ENCODE results near the gene NLK.
"Not testable (repeated sequence)": the region's sequence is repeated elsewhere in the genome, so short reads cannot be mapped to it uniquely, and the experiment has no call there.

The NLK gene

DNA sequence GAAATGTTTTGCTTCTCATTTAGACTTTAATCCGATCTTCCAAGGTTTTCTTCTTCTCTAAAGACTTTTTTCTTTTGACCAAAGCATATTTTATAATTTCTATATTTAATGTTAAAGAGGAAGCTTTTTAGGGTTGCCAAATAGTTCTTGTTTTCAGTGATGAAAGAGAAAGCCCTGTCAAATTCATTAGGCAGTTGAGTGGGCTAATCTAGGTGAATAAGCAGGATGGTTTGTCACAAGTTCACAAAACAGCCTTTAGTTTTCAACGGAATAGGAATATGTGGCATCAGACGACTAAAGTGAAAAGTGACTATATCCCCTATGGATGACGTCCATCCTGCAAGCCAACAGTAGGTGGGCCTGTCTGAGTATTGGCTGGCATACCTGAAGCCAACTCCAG, 118.8 kb downstream of the NLK start:
- DNase-seq: no peak

DNA sequence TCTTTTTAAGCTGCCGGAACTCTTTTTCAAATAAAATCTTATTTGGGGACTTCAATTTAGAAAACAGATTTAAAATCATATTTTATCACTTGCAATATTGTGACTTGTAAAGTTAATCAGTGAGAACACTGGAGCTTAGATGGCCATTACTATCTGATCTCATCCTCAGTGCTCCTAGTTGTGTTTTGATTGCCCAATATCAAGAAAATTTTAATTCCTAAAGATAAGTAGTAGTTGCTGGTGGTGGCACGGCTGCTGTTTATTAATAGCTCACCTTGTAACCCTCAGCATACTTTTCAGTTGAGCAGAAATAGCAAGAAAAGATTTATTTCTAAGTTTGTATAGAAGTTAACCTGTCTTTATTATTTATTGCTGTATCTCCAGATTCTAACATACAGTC, 124.0 kb downstream of the NLK start:
- DNase-seq: no peak

DNA sequence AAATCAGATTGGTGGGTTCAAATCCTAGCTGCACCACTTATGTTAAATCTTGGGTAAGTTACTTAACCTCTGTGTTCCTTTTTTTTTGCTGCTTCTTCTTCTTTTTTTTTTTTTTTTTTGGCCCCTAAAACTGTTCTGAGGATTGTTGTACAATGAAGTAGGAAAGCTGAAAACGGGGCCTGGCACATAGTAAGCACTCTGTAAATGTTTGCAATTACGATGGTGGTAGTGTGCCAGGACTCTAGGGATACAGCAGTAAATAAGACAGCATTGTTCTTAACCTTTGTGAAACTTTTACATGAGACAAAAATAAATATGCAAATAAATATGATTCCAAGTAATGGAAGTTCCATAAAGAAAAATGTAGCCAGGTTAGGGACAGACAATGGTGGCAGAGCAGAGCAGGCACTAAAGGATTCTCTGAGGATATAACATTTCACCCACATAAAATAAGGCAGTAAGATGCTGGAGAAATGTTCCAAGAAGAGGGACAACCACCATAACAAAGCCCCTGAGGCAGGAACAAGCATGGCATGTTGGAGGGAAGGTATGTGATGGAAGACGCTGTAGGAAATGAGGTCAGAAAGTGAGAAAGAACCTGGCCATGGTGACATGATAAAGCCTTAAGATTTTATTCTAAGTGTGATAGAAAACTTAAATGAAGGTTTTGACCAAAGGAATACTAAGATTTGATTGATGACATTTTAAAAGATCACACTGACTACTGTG, 127.3 kb downstream of the NLK start:
- no peak for DNase-seq

DNA sequence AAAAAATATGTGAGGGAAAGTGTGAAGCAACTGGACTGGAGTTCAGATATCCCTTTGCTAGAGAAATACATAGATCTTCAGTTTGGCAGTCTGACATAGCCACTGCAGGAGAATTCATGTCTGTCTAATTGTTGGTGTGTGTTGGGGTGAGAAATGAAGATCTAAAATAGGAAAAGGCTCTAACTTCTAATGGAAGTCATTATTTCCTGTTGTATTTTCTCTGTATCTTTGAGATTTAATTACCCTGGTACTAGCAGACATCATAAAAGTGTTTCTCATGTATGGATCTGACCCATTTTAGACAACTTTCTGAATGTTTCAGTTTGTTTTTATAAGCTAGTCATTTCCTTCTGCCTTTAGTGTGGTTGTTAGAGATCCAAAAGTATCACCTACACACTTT, 128.3 kb downstream of the NLK start:
- DNase-seq: no peak

DNA sequence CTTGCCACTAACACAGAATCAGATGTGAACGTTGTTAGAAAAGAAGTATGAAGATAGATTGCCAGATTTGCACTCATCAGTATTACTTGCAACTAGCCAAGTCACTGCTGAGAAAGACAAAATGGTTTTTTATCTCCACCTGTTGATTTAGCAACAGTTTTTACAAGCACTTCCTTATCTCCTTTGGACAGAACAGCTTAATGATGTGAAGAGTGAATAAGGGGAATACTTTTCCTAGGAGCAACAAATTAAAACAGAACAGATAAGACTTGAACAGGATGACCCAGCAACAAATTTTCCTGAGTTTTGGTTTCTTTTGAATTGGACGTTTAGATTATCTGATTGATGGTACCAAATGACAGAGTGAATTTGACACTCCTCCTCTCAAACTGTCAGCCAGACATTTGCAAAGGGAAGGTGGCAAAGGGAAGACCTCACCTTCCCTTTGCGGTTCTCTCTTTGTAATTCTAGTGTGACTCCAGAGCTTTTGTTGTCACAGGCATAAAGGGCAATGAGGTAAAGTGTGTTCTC, 130.6 kb downstream of the NLK start:
- no peak for DNase-seq

DNA sequence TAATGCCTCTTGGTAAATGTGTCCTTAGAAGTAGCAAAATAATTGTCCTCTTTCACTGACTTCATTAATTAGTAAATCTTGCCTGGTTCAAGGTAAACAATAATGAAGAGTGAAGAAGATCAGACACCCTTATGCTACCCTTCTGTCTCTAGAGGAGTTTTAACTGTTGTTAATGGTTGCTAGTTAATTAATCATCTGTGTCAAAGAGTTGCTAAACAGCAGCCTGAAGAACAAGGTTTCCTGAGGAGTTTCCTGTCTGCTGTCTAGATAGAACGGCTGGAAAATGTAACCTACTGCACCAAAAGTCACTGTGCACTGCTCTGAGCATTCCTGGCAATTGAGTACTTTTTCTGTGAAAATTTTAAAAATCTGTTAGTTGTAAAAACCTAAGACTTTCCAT, 131.3 kb downstream of the NLK start:
- no peak for DNase-seq

DNA sequence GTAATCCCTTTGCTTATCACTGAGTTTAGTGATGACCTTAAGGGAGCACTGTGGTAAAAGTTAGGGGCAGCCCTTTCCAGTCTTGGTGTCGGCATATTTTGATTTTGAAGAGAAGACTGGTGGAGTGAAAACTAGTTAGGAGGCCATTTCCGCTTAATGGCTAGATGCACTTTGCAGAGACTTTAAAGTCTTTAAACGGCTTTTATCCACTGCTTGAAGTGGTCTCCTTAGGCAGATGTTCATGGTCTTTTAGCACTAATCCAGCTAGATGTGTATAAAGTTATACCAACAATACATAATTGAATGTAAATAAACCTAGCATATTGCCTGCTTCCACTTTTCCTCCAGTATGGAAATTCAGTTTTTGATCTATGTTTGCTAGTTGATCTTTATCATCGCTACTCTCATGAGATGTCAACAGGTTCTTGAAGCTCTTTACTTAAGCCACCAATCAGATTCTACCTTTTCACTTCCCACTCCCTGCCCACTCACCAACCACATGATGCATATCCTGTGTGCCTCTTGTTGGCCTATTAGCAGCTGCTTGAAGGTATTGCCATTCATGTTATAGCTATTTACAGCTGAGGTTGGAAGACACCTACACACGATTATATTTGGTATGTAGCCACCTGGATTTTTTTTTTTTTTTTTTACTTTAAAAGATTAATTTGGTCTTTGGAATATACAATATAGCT, 132.0 kb downstream of the NLK start:
- DNase-seq: no peak

DNA sequence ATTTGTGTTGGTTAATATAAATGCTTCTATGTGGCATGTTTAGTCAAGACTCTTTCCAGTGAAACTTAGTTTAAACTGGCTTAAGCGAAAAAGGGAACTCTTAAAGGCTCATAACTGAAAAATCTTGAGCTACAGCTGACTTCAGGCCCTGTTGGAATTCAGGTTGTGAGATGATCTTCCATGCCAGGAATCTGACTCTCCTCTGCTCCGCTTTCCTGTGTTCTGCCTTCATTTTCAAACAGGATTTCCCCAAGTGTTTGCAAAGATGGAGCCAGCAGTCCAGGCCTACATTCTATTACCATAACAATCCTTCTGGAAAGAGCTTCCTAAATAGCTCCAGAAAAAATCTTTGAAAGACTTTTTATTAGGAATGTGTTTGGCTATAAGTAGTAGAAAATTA, 134.9 kb downstream of the NLK start:
- DNase-seq: no peak

DNA sequence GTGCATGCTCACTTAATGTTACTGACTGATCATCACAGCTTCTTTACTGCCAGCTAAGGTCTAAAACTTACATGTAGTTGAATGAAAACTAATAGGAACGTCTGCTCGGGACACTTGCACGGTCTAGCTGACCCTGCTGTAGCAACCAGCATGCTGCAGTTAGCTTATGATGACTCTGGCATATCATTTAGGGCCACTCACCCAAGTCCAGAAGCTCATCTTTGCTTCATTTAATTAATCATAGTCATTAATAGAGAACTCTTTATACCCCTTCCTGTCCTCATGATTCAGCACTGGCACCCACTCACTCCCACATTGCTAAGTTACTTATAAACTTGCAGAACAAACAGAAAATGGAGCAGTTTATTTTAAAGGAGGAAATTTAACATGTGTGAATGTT, 136.3 kb downstream of the NLK start:
- DNase-seq: no peak

DNA sequence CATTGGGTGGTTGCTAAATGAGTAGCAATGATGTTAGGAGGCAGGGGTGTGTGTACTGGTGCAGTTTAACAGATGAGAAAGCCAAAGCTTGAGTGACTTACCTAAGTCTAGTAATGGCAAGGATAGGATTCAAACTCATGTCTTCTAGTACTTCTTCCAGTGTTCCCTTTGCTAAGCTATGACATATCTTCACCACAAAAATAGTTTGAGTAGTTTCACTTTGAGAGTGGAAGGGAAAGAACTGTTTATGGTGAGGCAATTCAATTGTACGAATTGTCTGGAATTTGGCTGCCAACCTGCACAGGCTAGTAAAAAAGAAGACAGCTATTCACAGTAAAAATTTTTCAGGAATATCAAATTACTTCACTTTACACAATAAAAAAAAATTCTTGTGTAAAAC, 138.0 kb downstream of the NLK start:
- no peak for DNase-seq

DNA sequence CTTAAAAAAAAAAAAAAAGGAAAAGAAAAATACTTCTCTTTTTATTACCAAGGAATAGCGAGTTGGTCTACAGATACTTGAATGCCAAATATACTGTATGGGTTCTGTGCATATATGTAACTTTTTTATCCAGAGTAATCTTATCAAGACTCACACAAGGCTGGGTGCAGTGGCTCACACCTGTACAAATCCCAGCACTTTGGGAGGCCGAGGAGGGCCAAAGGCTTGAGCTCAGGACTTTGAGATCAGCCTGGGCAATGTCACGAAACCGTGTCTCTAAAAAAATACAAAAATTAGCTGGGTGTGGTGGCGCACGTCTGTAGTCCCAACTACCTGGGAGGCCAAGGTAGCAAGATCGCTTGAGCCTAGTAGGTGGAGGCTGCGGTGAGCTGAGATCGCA, 139.1 kb downstream of the NLK start:
- DNase-seq: no peak

DNA sequence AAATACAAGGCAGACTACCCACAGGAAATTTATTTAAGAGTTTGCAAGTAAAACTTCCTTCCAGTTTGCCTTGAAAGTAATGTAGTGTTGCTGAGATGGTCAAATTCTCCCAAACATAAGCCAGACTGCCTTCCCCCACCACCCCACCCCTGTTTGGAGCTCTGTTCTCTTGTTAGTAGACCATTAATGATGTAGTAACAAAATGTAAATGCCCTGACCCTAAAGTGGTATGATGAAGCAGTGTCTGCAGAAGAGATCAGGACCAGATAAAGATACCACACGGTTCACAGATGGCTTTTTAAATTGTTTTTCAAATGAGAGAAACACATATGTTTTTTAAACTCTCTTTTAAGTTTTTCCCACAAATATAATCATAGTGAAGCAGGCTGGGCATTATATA, 140.1 kb downstream of the NLK start:
- DNase-seq: no peak

DNA sequence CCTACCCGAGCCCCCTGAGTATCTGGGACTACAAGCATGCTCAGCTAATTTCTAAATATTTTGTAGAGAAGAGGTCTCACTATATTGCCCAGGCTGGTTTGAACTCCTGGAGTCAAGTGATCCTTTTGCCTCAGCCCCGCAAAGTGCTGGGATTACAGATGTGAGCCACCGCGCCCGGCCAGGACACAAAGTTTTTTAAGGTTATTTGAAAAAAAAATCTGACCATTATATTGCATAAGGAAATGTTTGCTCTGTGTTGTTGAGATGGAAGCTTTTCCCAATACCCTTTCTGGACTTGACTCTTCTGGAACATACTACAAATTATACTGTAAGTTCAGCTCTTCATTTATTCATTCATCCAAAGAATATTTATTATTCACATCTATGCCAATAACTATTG, 143.2 kb downstream of the NLK start:
- no peak for DNase-seq

DNA sequence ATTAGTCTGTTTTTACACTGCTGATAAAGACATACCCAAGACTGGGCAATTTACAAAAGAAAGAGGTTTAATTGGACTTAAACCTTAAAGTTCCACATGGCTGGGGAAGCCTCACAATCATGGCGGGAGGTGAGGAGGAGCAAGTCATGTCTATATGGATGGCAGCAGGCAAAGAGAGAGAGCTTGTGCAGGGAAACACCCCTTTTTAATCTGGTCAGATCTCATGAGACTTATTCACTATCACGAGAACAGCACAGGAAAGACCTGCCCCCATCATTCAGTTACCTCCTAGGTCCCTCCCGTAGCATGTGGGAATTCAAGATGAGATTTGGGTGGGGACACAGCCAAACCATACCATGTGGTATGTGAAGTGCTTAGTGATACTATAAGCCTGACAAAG, 144.0 kb downstream of the NLK start:
- DNase-seq: not testable (repeated sequence)

DNA sequence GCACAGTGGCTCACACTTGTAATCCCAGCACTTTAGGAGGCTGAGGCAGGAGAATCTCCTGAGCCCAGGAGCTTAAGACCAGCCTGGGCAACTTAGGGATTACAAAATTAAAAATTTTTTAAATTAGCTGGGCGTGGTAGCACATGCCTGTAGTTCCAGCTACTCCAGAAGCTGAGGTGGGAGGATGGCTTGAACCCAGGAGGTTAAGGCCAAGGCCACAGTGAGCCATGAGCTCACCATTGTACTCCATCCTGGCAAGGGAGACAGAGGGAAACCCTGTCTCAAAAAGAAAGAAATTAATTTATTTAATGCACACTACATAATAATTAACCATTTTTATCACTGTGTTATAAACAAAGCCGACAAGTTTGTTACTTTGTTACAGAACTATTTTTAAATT, 145.5 kb downstream of the NLK start:
- no peak for DNase-seq

DNA sequence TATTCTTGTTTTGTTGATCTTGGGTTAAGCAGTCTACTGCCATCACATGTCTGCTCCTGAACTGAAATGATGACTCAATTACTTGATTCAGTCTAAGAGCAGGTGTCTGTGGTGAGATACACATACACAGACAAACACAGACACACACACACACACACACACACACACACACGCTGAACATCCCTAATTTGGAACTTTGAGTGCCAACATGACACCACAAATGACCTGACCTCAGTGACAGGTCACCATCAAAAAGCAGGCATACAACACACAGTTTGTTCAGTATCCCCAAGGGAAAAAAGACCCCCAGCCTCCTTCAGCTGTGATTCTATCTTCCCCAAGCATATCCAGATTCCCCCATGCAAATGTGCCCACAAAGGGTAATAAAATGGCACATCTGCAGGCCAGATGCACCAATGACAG, 146.4 kb downstream of the NLK start:
- DNase-seq: no peak

DNA sequence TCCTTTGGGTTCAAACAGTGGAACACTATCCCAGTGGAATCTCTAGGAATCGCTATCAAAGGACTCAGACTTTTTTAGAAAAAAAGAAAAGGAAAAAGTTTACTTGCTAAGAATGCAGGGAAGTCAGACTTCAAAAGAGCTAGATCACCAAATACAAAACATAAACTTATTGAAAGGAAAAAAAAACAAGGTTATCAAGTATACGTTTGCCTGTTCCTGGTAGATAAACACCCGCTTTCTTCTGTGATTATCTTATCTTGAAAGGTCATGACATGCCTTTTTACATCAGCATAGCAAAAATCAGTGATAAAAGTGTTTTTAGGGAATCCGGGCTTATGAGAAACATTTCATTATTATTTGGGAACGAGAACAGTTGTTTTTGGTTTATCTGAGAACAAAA, 147.2 kb downstream of the NLK start:
- no peak for DNase-seq

DNA sequence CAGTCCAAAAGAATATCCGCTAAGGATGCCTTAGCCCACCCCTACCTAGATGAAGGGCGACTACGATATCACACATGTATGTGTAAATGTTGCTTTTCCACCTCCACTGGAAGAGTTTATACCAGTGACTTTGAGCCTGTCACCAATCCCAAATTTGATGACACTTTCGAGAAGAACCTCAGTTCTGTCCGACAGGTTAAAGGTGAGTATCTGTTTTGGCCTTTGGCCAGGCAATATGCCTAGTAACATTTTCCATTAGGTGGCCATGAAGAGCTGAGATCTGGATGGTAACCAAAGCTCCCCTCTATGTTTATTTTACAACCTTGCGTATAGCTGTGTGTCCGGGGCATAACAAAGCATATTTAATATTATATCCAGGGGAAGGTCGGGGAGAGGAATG, 148.5 kb downstream of the NLK start:
- no peak for DNase-seq

DNA sequence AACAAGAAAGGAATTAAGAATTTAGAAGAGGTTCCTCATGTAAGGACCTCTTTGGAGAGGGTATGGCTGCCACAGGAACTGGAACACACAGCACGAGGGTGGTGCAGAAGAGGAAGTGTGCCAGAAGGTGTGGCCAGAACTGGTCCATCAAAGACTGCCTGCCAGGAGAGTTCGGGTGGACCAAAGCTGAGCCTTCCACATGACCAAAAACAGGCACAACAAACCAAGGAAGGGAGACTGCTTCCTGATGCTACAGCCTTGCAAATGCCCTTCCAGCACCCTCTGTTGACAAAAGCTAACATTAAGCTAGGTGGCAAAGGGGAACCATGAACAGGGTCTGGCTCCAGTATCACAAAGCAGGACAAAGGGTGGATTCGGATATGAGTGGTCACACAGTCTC, 150.8 kb downstream of the NLK start:
- DNase-seq: no peak

DNA sequence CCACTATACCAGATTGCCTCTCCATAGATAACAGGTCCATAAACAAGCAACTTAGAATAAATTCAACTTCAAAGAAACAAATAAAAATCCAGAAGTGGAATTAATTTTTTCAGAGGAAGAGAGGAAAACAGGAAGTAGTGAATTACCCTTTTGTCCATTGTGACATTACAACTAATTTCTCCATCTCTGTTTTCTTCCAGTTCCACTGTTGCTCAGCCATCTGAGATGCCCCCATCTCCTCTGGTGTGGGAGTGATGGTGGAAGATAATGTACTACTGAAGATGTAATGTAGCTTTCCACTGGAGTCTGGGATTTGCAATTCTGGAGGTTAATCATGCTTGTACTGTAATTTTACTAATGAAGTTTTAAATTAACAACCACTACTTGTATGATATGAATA, 151.9 kb downstream of the NLK start:
- no peak for DNase-seq

DNA sequence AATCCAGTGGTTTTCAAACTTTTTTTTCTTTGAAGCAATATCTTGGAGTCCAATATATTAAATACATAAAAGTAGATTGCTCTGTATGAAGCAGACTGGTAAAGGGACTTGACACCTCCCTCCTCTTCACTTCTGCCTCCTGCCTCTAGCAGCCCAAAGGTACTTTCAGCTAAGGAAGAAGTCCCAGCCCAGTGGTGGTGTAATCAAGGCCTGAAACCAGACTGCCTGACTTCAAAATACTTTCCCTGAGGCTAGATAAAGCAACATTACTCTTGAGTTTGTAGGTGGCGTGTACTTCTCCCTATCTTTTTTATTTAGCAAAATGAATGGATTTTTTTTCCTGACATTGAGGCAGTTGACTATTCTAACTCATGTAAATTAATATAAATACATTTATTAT, 154.2 kb downstream of the NLK start:
- DNase-seq: no peak

DNA sequence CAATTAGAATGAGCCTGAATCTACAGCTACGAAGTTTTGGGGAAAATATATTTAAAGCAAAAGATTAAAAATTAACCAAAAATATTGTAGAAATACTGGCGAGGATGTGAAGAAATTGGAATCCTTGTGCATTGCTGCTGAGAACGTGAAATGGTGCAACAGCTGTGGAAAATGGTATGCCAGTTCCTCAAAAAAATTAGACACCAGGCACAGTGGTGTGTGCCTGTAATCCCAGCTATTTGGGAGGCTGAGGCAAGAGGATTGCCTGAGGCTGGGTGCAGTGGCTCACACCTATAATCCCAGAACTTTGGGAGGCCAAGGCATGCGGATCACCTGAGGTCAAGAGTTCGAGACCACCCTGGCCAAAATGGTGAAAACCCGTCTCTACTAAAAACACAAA, 156.6 kb downstream of the NLK start:
- no peak for DNase-seq

DNA sequence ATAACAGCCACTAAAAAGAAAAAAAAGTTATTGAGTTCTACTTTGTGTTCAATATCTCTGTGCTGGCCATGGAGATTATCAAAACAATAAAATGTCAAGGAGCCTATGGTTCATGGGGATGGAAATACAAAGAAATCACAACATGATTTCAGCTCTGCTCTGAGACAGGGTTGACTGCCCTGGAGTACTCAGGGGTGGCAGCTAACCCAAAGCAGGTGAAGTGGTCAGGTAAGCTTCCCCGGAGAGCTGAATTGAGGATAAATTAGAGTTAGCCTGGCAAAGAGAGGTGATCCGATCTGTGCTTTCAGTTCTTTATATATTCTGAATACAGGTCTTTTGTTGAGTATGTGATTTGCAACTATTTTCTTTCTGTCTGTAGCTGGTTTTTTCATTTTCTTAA, 157.3 kb downstream of the NLK start:
- DNase-seq: no peak

DNA sequence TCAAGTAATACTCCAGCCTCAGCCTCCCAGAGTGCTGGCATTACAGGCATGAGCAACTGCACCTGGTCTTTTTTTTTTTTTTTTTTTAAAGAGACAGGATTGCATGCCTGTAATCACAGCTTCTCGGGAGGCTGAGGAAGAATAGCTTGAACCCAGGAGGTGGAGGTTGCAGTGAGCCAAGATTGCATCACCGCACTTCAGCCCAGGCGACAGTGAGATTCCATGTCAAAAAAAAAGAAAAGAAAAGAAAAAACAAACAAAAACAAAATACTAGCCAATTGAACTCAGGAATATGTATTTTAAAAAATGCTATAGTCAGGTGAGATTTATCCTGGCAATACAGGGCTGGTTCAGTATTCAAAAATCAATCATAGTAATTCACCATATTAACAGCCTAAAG, 158.8 kb downstream of the NLK start:
- DNase-seq: no peak

DNA sequence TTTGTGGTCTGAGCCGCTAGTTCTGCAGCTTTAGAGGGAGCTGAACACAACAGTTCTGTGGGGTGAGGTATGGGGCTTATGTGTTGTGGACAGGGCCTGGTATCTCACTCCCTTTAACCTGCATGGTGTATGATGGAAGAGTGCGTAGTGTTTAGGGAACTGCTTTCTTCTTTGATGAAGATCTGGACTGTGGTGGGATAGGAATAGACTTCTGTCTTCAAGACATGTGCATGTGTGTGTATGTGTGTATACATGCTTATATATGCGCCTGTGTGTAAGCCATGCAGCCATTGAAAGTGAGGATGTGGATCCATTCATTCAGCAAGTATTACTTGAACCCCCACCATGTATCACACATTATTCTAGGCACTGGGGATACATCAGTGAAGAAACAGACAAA, 161.8 kb downstream of the NLK start:
- DNase-seq: no peak
